ENCODE measurements around the gene EYA2. TPM values are rescaled to one million over a fixed set of nuclear protein-coding genes. Genes with fewer than 3 reads are reported as not detected.
A peak's percentile ranks its signal among the peaks of the same experiment; 100 is the strongest.

The EYA2 gene
- total RNA-seq, 1 donor: 17.7 TPM

- Histone ChIP-seq H3K79me2 (ENCODE audit: insufficient read depth, low read length) (no peaks in the 10 kb centered on the region), H4K20me1 (ENCODE audit: insufficient read depth, low read length) (no peaks in the 10 kb centered on the region), H3K4me2 (ENCODE audit: insufficient read depth, low read length) (no peak overlapping the region), H3K27me3 (ENCODE audit: insufficient read depth, low read length) (peaks cover 3% of the 10 kb centered on the region), H3K4me3 (ENCODE audit: insufficient read depth, low read length) (no peak overlapping the region), H3K36me3 (ENCODE audit: insufficient read depth, low read length) (no peaks in the 10 kb centered on the region), H3K4me1 (ENCODE audit: insufficient read depth, low read length) (peaks cover 5% of the 10 kb centered on the region), H3K9me3 (ENCODE audit: low read depth, low read length) (no peaks in the 10 kb centered on the region), H2AFZ (ENCODE audit: low read length) (no peak overlapping the region), H3K27ac (ENCODE audit: low read depth, low read length) (no peak overlapping the region)
- TF ChIP-seq CTCF (IDR thresholded peaks at IDR 0.05; ENCODE audit: extremely low read depth, low read depth, low read length): no peak
- DNase-seq (ENCODE audit: insufficient read length, low spot score, missing footprints): no peak
Measured at GRCh38 chr20:47191956-47192355, 297.3 kb downstream of the EYA2 start.

- H4K20me1 ChIP-seq (ENCODE audit: insufficient read depth, low read length): no peaks in the 10 kb centered on the region
- DNase-seq (ENCODE audit: insufficient read length, low spot score, missing footprints): no peak
- no peaks in the 10 kb centered on the region for H3K36me3 ChIP-seq (ENCODE audit: insufficient read depth, low read length)
- H3K27me3 ChIP-seq (ENCODE audit: insufficient read depth, low read length): no peaks in the 10 kb centered on the region
- H3K27ac ChIP-seq (ENCODE audit: low read depth, low read length): no peak overlapping the region
- H3K9me3 ChIP-seq (ENCODE audit: low read depth, low read length): no peaks in the 10 kb centered on the region
- peaks cover 5% of the 10 kb centered on the region for H3K4me1 ChIP-seq (ENCODE audit: insufficient read depth, low read length)
- no peak overlapping the region for H2AFZ ChIP-seq (ENCODE audit: low read length)
- no peak overlapping the region for H3K4me3 ChIP-seq (ENCODE audit: insufficient read depth, low read length)
- H3K4me2 ChIP-seq (ENCODE audit: insufficient read depth, low read length): no peak overlapping the region
- no peaks in the 10 kb centered on the region for H3K79me2 ChIP-seq (ENCODE audit: insufficient read depth, low read length)
- TF ChIP-seq CTCF (IDR thresholded peaks at IDR 0.05; ENCODE audit: extremely low read depth, low read depth, low read length): no peak
Measured at GRCh38 chr20:47195573-47195972, 300.9 kb downstream of the EYA2 start.

GRCh38 chr20:47196091-47197081 lies 301.7 kb downstream of the EYA2 start:
- Histone ChIP-seq H3K9me3 (ENCODE audit: low read depth, low read length) (no peaks in the 10 kb centered on the region), H2AFZ (ENCODE audit: low read length) (peak overlapping the region; percentile 66), H3K27ac (ENCODE audit: low read depth, low read length) (no peak overlapping the region), H3K36me3 (ENCODE audit: insufficient read depth, low read length) (no peaks in the 10 kb centered on the region), H3K4me1 (ENCODE audit: insufficient read depth, low read length) (peaks cover 5% of the 10 kb centered on the region), H3K4me3 (ENCODE audit: insufficient read depth, low read length) (peak overlapping the region; percentile 43), H3K79me2 (ENCODE audit: insufficient read depth, low read length) (no peaks in the 10 kb centered on the region), H4K20me1 (ENCODE audit: insufficient read depth, low read length) (no peaks in the 10 kb centered on the region), H3K4me2 (ENCODE audit: insufficient read depth, low read length) (peak overlapping the region; percentile 65), H3K27me3 (ENCODE audit: insufficient read depth, low read length) (no peaks in the 10 kb centered on the region)
- TF ChIP-seq CTCF (IDR thresholded peaks at IDR 0.05; ENCODE audit: extremely low read depth, low read depth, low read length): peak; percentile 95
- DNase-seq (ENCODE audit: insufficient read length, low spot score, missing footprints): peak; percentile 87

- peak; percentile 81 for DNase-seq (ENCODE audit: insufficient read length, low spot score, missing footprints)
- peaks cover 5% of the 10 kb centered on the region for H3K4me1 ChIP-seq (ENCODE audit: insufficient read depth, low read length)
Measured at GRCh38 chr20:47198254-47198671, 303.6 kb downstream of the EYA2 start.

More at GRCh38 chr20:47198254-47198671, 303.6 kb downstream of the EYA2 start:
- no peaks in the 10 kb centered on the region for H3K79me2 ChIP-seq (ENCODE audit: insufficient read depth, low read length)
- no peak overlapping the region for H3K27ac ChIP-seq (ENCODE audit: low read depth, low read length)
- H3K4me3 ChIP-seq (ENCODE audit: insufficient read depth, low read length): no peak overlapping the region
- no peaks in the 10 kb centered on the region for H3K27me3 ChIP-seq (ENCODE audit: insufficient read depth, low read length)
- H3K9me3 ChIP-seq (ENCODE audit: low read depth, low read length): no peaks in the 10 kb centered on the region
- no peak overlapping the region for H3K4me2 ChIP-seq (ENCODE audit: insufficient read depth, low read length)
- H4K20me1 ChIP-seq (ENCODE audit: insufficient read depth, low read length): no peaks in the 10 kb centered on the region
- no peak for TF ChIP-seq CTCF (IDR thresholded peaks at IDR 0.05; ENCODE audit: extremely low read depth, low read depth, low read length)
- H3K36me3 ChIP-seq (ENCODE audit: insufficient read depth, low read length): no peaks in the 10 kb centered on the region
- H2AFZ ChIP-seq (ENCODE audit: low read length): no peak overlapping the region
